Astrocyte of the spinal cord (primary cell): Measurements from ENCODE around the gene UBE2O.

Experiments used
- DNase-seq: peaks from one replicate; pipeline ENCODE4 v3.0.0; 2011; ENCODE audit warnings: low read depth, low spot score
- H3K4me3 ChIP-seq: 2 replicates; pipeline ENCODE4 v1.5.1; 2011; ENCODE audit warnings: low read depth, mild to moderate bottlenecking, low read length, moderate library complexity
- in situ Hi-C: cut with HindIII; loops from 2 replicates; pipeline ENCODE4 v1.10.0; 2017; ENCODE audit warnings: low sequenced_read_pairs
- TF ChIP-seq, protein P1 (sequence below): IDR thresholded peaks from 2 replicates; pipeline ENCODE4 v1.5.1; 2012; ENCODE audit warnings: low read depth, mild to moderate bottlenecking, low read length, inconsistent platforms

UBE2O gene

DNA sequence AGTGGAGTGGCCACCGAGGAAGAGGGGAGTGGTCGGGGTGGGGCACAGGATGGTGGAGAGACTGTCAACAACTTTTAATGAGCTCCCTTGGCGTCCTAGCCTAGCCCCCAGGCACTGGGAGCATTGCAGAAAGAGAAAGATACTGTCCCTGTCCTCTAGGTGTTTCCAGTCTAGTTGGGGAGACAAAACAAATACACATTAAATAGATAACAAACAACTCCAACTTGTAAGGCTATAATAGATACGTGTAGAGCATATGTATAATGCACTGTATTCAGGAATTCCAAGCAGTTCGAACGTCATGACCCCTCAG lies 435 bp upstream of the UBE2O start:
- in situ Hi-C loops = no loop called here
- TF ChIP-seq, protein P1, sequence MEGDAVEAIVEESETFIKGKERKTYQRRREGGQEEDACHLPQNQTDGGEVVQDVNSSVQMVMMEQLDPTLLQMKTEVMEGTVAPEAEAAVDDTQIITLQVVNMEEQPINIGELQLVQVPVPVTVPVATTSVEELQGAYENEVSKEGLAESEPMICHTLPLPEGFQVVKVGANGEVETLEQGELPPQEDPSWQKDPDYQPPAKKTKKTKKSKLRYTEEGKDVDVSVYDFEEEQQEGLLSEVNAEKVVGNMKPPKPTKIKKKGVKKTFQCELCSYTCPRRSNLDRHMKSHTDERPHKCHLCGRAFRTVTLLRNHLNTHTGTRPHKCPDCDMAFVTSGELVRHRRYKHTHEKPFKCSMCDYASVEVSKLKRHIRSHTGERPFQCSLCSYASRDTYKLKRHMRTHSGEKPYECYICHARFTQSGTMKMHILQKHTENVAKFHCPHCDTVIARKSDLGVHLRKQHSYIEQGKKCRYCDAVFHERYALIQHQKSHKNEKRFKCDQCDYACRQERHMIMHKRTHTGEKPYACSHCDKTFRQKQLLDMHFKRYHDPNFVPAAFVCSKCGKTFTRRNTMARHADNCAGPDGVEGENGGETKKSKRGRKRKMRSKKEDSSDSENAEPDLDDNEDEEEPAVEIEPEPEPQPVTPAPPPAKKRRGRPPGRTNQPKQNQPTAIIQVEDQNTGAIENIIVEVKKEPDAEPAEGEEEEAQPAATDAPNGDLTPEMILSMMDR = no peak
- no peak overlapping the region for H3K4me3 ChIP-seq
- no peak for DNase-seq

DNA sequence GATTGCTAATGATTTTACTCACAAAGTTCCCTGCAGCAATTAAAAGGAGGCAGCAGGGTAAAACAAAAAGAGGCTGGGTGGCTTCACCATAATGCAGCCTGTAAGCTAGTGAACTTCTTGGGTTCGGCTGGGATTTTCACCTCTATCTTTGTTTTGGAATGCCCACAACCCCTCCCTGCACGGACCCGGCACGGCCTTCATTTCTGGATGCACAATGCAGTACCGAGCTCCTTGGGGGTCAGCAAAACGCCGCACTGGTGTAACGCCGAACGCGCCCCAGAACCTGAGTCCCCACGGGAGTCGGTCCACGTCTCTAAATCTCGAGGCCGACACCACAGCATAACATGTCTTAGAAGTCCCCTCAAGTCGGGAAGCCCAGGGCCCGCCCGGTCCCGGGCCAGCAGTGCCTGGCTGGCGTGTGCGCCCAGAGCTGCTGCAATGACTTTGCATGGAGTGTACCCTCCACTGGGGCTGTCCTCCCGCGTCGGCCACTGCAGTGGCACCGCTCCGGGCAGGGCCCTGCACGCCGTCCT lies 759 bp downstream of the UBE2O start:
- no peak for DNase-seq
- H3K4me3 ChIP-seq = peak overlapping the region; percentile 65
- TF ChIP-seq, protein P1 = no peak
- in situ Hi-C loops = no loop called here

DNA sequence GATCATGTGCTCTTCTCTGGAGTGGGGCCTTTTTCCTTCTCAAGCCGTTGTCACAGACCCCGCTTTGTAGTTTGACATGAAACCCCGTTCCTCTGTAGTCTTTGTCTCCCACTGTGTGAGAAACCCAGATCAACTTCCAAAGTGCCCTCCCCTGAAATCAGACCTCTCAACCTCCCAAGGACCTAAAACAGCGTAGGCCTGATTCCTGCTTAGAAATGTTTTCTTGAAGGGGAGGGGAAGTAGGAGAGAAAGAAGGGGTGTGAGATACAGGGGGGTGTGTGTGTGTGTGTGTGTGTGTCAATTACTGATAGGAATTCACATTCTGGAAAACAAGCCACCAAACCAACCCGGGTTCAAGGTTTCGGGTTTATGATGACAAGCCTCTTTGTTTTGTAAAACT lies 1.4 kb downstream of the UBE2O start:
- peak overlapping the region; percentile 65 for H3K4me3 ChIP-seq
- TF ChIP-seq, protein P1 = no peak
- no peak for DNase-seq
- in situ Hi-C loops = no loop called here

DNA sequence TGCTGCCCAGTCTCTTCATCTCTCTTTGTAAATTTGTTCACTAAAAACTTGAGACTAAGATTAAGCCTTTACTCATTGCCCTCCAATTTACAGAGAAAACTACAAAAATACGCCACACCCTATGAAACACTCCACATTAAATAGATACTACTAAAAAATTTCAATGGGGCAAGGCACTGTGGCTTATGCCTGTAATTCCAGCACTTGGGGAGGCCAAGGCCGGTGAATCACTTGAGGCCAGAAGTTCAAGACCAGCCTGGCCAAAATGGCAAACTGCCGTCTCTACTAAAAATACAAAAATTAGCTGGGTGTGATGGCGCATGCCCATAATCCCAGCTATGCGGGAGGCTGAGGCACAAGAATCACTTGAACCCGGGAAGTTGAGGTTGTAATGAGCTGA lies 3.8 kb downstream of the UBE2O start:
- in situ Hi-C loops = no loop called here

DNA sequence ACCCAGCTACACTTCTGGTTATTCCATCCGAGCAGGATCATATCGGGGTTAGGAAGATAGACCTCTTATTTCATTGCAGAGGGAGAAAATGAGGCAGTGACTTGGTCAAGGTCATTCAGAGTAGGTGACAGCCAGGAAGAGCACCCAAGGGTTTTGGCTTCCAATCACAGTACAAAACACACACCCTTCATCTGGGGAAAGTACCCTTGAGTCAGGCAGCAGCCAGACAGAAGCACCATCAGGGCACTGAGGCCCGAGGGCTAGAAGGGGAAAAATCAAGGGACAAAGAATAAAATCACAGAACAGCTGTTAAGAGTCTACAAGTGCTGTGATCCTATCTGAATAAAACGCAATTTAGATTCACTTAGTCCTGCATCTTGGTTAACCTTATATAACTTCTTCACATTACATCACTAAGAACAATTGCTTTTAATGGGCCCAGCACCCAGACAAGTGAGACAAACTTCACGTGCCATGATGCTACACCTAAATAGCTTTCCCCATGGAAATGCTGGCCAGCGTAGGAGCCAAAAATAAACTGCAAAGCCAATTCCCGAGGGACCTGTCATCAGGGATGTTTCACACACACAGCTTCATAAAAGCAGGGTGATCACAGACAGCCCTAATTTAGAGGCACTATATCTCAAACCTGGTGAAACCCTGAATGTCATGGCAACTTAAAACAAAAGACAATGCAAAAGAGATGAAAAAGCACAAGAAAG lies 4.9 kb downstream of the UBE2O start:
- TF ChIP-seq, protein P1 = no peak
- H3K4me3 ChIP-seq = no peak overlapping the region
- DNase-seq = no peak
- in situ Hi-C loops = no loop called here

More for the DNA sequence above, 3.8 kb downstream of the UBE2O start:
- DNase-seq = no peak
- no peak overlapping the region for H3K4me3 ChIP-seq
- TF ChIP-seq, protein P1 = no peak

DNA sequence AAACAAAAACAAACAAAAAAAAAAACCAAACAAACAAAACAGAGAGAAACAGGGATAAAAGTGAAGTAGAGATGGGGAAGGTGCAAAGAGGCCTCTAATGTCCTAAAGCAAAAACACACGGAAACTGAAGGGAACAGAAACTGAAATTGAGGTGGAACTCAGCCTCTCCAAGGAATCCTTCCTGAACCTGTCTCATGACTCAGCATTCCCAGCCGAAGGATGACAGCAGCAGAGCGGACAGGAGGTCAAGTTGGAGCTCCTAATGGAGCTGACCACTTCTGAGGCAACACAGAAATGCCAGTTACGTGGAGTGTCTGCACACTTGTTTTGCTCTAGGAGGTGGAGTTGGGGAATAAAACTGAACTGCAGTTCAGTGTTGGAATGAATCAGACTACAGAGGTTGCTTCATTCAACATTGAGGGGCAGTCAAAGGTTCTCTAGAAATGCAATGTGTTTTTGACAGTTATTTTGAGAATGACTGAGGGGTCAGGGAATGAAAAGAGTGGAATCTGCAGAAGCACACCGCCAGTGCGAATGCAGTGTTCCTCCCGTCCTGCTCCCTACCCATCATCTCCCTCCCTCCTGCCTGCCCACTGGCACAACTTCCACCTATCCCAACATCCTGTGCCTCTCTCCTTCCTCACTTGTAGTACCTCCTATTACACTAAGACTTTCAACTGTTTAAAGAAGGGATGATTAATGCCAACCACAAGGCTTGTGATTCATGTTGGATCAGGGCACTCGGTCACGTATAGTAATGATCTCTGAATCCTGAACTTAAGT lies 6.3 kb downstream of the UBE2O start:
- in situ Hi-C loops = no loop called here
- peak; percentile 78 for DNase-seq
- peak overlapping the region; percentile 13 for H3K4me3 ChIP-seq
- TF ChIP-seq, protein P1 = no peak
